NCI-H526 (cell line): ENCODE results near the gene DACH1.

ENCODE experiments used
- DNase-seq, 2 experiments: peaks; one replicate each; lab custom pipeline; 2025; lab: John Stamatoyannopoulos, UW

Gene DACH1

GRCh38 chr13:71583581-71583980, 283.4 kb downstream of the DACH1 start:
- DNase-seq: no peak

- DNase-seq: no peak
Measured at GRCh38 chr13:71580614-71581013, 286.4 kb downstream of the DACH1 start.

GRCh38 chr13:71578048-71578447, 289.0 kb downstream of the DACH1 start:
- no peak for DNase-seq

GRCh38 chr13:71577127-71577526, 289.9 kb downstream of the DACH1 start:
- DNase-seq: no peak

GRCh38 chr13:71576571-71576970, 290.4 kb downstream of the DACH1 start:
- DNase-seq: no peak

- peak; percentile 84 to 85 for DNase-seq
Measured at GRCh38 chr13:71546881-71547280, 320.1 kb downstream of the DACH1 start.

GRCh38 chr13:71540098-71540497, 326.9 kb downstream of the DACH1 start:
- peak in 1 of 2 experiments; percentile 46 for DNase-seq

GRCh38 chr13:71536201-71536600, 330.8 kb downstream of the DACH1 start:
- DNase-seq: no peak

- DNase-seq: no peak
Measured at GRCh38 chr13:71524613-71525304, 342.2 kb downstream of the DACH1 start.

GRCh38 chr13:71524245-71524612, 342.8 kb downstream of the DACH1 start:
- no peak for DNase-seq

- no peak for DNase-seq
Measured at GRCh38 chr13:71522941-71523526, 344.0 kb downstream of the DACH1 start.

GRCh38 chr13:71517004-71517403, 350.0 kb downstream of the DACH1 start:
- no peak for DNase-seq

GRCh38 chr13:71516521-71516920, 350.5 kb downstream of the DACH1 start:
- DNase-seq: no peak

GRCh38 chr13:71515744-71516038, 351.3 kb downstream of the DACH1 start:
- DNase-seq: no peak

- no peak for DNase-seq
Measured at GRCh38 chr13:71514900-71515743, 351.9 kb downstream of the DACH1 start.

- no peak for DNase-seq
Measured at GRCh38 chr13:71513411-71514033, 353.5 kb downstream of the DACH1 start.

- no peak for DNase-seq
Measured at GRCh38 chr13:71503781-71504180, 363.2 kb downstream of the DACH1 start.

GRCh38 chr13:71499944-71500514, 367.0 kb downstream of the DACH1 start:
- DNase-seq: no peak

- DNase-seq: peak; percentile 88 to 91
Measured at GRCh38 chr13:71499235-71499634, 367.8 kb downstream of the DACH1 start.

- DNase-seq: no peak
Measured at GRCh38 chr13:71493189-71493588, 373.8 kb downstream of the DACH1 start.

GRCh38 chr13:71492346-71492871, 374.6 kb downstream of the DACH1 start:
- DNase-seq: no peak

GRCh38 chr13:71491010-71491409, 376.0 kb downstream of the DACH1 start:
- no peak for DNase-seq
